ENCODE data around the gene EYS. TPM values are rescaled to one million over a fixed set of nuclear protein-coding genes. Genes with fewer than 3 reads are reported as not detected.

Gene EYS
- total and polyA plus RNA-seq, 4 donors, result 0.08 to 0.63 (median 0.36) TPM

DNA sequence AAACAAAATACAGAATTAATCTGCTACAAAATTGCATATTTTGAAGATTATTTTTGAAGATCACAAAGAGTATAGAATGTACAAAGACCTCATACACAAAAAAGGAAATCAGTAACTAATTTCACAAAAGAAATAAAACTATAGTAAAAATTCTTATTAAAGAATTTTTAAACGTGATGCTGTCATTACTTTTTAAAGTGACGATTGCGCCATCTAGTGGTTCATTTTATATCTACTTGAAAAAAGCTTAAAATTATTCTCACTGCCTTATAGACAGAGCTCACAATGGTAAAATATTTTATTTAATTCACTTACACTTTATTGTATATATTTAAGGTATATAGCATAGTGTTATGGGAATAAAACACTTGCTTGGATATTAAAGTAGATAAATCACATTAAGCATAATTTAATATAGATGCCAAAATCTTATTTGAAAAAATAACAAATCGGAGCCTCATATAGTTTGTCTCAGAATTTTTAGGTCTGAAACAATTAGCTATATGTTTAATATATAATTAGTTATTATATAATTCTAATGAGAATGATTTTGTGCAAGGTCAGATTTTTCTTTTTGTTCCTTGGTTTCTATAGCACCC is 1942.6 kb downstream of the EYS start:
- Histone ChIP-seq H3K27ac (ENCODE audit: low read depth in 1 of 2, low read length in 2 of 2) (no peak overlapping the region), H3K4me1 (ENCODE audit: control insufficient read depth in 4 of 4, insufficient read depth in 4 of 4, low read length in 3 of 4) (no peaks in the 10 kb centered on the region), H3K4me3 (ENCODE audit: low read depth in 1 of 3, low read length in 3 of 3) (no peak overlapping the region), H3K9me3 (ENCODE audit: control insufficient read depth in 4 of 4, low read length in 3 of 4) (peaks cover 0 to 4% (median 2%) of the 10 kb centered on the region in 4 donors), H3K36me3 (ENCODE audit: control insufficient read depth in 4 of 4, insufficient read depth in 3 of 4, low read depth in 1 of 4, low read length in 3 of 4) (no peaks in the 10 kb centered on the region), H3K27me3 (ENCODE audit: control insufficient read depth in 4 of 4, insufficient read depth in 4 of 4, low read length in 3 of 4) (no peaks in the 10 kb centered on the region), H3K9ac (ENCODE audit: low read depth in 1 of 2, low read length in 2 of 2) (no peak overlapping the region)
- DNase-seq (ENCODE audit: low spot score), result no peak
- TF ChIP-seq RAD21 (IDR thresholded peaks at IDR 0.05), result peak; percentile 77 to 79
- no peak for TF ChIP-seq HNF4A (conservative IDR thresholded peaks at IDR 0.05)
- TF ChIP-seq, protein P1, sequence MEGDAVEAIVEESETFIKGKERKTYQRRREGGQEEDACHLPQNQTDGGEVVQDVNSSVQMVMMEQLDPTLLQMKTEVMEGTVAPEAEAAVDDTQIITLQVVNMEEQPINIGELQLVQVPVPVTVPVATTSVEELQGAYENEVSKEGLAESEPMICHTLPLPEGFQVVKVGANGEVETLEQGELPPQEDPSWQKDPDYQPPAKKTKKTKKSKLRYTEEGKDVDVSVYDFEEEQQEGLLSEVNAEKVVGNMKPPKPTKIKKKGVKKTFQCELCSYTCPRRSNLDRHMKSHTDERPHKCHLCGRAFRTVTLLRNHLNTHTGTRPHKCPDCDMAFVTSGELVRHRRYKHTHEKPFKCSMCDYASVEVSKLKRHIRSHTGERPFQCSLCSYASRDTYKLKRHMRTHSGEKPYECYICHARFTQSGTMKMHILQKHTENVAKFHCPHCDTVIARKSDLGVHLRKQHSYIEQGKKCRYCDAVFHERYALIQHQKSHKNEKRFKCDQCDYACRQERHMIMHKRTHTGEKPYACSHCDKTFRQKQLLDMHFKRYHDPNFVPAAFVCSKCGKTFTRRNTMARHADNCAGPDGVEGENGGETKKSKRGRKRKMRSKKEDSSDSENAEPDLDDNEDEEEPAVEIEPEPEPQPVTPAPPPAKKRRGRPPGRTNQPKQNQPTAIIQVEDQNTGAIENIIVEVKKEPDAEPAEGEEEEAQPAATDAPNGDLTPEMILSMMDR (IDR thresholded peaks at IDR 0.05; ENCODE audit: low read depth, low read length, missing input control), result peak; percentile 48
- 25% methylated on average over 4 of the region's 4 CpGs for WGBS

DNA sequence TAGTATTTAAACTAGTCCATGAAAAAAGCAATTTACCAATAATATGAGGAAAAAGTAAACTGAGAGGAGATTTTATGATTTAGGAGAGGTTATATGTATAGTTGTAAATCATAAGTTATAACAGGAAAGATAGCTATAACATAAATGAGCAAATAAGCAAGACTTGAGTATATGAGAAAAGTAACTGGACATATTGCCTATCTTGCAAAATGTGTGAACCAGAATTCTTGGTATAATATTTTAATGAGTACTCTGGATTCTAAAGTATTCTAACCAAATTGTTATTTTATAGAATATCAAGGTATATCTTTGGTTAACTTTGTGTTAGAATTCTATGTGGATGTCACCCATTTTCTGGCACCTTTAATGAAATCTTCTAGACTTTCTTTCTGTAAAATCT is 1946.8 kb downstream of the EYS start:
- Histone ChIP-seq H3K4me1 (ENCODE audit: control insufficient read depth in 4 of 4, insufficient read depth in 4 of 4, low read length in 3 of 4) (peaks cover 0 to 2% (median 0%) of the 10 kb centered on the region in 4 donors), H3K4me3 (ENCODE audit: low read depth in 1 of 3, low read length in 3 of 3) (no peak overlapping the region), H3K27me3 (ENCODE audit: control insufficient read depth in 4 of 4, insufficient read depth in 4 of 4, low read length in 3 of 4) (no peaks in the 10 kb centered on the region), H3K27ac (ENCODE audit: low read depth in 1 of 2, low read length in 2 of 2) (no peak overlapping the region), H3K36me3 (ENCODE audit: control insufficient read depth in 4 of 4, insufficient read depth in 3 of 4, low read depth in 1 of 4, low read length in 3 of 4) (no peaks in the 10 kb centered on the region), H3K9ac (ENCODE audit: low read depth in 1 of 2, low read length in 2 of 2) (no peak overlapping the region), H3K9me3 (ENCODE audit: control insufficient read depth in 4 of 4, low read length in 3 of 4) (no peaks in the 10 kb centered on the region)
- DNase-seq (ENCODE audit: low spot score), result no peak
- no peak for TF ChIP-seq FOXA1 (IDR thresholded peaks at IDR 0.05)
- no peak for TF ChIP-seq JUND (IDR thresholded peaks at IDR 0.05)
- no peak for TF ChIP-seq GABPA (IDR thresholded peaks at IDR 0.05 in 1 of 2, conservative IDR thresholded peaks at IDR 0.05 in 1 of 2)
- TF ChIP-seq, protein P1 (IDR thresholded peaks at IDR 0.05; ENCODE audit: low read depth, low read length, missing input control), result no peak
- TF ChIP-seq, protein P2, sequence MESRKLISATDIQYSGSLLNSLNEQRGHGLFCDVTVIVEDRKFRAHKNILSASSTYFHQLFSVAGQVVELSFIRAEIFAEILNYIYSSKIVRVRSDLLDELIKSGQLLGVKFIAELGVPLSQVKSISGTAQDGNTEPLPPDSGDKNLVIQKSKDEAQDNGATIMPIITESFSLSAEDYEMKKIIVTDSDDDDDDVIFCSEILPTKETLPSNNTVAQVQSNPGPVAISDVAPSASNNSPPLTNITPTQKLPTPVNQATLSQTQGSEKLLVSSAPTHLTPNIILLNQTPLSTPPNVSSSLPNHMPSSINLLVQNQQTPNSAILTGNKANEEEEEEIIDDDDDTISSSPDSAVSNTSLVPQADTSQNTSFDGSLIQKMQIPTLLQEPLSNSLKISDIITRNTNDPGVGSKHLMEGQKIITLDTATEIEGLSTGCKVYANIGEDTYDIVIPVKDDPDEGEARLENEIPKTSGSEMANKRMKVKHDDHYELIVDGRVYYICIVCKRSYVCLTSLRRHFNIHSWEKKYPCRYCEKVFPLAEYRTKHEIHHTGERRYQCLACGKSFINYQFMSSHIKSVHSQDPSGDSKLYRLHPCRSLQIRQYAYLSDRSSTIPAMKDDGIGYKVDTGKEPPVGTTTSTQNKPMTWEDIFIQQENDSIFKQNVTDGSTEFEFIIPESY (IDR thresholded peaks at IDR 0.05), result no peak
- TF ChIP-seq TAF1 (conservative IDR thresholded peaks at IDR 0.05), result no peak
- no peak for TF ChIP-seq EGR1 (IDR thresholded peaks at IDR 0.05; ENCODE audit: low read depth in 2 of 2)
- TF ChIP-seq RXRA (IDR thresholded peaks at IDR 0.05), result no peak
- TF ChIP-seq, protein P3, sequence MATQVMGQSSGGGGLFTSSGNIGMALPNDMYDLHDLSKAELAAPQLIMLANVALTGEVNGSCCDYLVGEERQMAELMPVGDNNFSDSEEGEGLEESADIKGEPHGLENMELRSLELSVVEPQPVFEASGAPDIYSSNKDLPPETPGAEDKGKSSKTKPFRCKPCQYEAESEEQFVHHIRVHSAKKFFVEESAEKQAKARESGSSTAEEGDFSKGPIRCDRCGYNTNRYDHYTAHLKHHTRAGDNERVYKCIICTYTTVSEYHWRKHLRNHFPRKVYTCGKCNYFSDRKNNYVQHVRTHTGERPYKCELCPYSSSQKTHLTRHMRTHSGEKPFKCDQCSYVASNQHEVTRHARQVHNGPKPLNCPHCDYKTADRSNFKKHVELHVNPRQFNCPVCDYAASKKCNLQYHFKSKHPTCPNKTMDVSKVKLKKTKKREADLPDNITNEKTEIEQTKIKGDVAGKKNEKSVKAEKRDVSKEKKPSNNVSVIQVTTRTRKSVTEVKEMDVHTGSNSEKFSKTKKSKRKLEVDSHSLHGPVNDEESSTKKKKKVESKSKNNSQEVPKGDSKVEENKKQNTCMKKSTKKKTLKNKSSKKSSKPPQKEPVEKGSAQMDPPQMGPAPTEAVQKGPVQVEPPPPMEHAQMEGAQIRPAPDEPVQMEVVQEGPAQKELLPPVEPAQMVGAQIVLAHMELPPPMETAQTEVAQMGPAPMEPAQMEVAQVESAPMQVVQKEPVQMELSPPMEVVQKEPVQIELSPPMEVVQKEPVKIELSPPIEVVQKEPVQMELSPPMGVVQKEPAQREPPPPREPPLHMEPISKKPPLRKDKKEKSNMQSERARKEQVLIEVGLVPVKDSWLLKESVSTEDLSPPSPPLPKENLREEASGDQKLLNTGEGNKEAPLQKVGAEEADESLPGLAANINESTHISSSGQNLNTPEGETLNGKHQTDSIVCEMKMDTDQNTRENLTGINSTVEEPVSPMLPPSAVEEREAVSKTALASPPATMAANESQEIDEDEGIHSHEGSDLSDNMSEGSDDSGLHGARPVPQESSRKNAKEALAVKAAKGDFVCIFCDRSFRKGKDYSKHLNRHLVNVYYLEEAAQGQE (IDR thresholded peaks at IDR 0.05), result no peak
- no peak for TF ChIP-seq YY1 (IDR thresholded peaks at IDR 0.05)
- TF ChIP-seq HNF4G (IDR thresholded peaks at IDR 0.05), result no peak
- TF ChIP-seq HNF4A (conservative IDR thresholded peaks at IDR 0.05), result no peak
